Stomach (tissue), 9 donors: ENCODE data around the gene TMEM217. TPM values are rescaled to one million over a fixed set of nuclear protein-coding genes. Genes with fewer than 3 reads are reported as not detected.

ENCODE experiments used
- DNase-seq, 2 donors: peaks; one replicate each; pipeline versions ENCODE4 v3.0.0 to v3.0.0-alpha.2; 2013 to 2019
- H3K27ac ChIP-seq, 5 donors: fragments of 200-600 bp in 4 of 5; sonication (generic) in 4 of 5; one replicate each; pipeline ENCODE4 v1.5.1; 2013 to 2019; ENCODE audit warnings: mild to moderate bottlenecking in 1 of 5, moderate library complexity in 1 of 5
- H3K27me3 ChIP-seq, 3 donors: fragments of 200-600 bp; sonication (generic); one replicate each; pipeline ENCODE4 v1.5.1; 2017 to 2019; ENCODE audit warnings: mixed run types in 1 of 3
- H3K36me3 ChIP-seq, 4 donors: fragments of 200-600 bp; sonication (generic); 1 replicate in 3 of 4; 2 replicates in 1 of 4; pipeline ENCODE4 v1.5.1; 2016 to 2019
- H3K4me1 ChIP-seq, 4 donors: fragments of 200-600 bp; sonication (generic); one replicate each; pipeline ENCODE4 v1.5.1; 2016 to 2019
- H3K4me3 ChIP-seq, 4 donors: fragments of 200-600 bp; sonication (generic) in 3 of 4; one replicate each; pipeline ENCODE4 v1.5.1; 2016 to 2019; ENCODE audit warnings: mild to moderate bottlenecking in 1 of 4
- H3K9me3 ChIP-seq, 4 donors: fragments of 200-600 bp; sonication (generic); one replicate each; pipeline ENCODE4 v1.5.1; 2016 to 2019
- EP300 ChIP-seq: sonication (generic); formaldehyde crosslinking; IDR thresholded peaks from one replicate; pipeline ENCODE4 v1.6.1; 2017; ENCODE audit warnings: antibody characterized with exemption
- POLR2A ChIP-seq, 4 donors: fragments of 450-650 bp; IDR thresholded peaks; one replicate each; pipeline ENCODE4 v1.6.1; 2016; ENCODE audit warnings: antibody characterized with exemption in 4 of 4, control low read depth in 2 of 4, mild to moderate bottlenecking in 1 of 4, moderate library complexity in 1 of 4
- POLR2AphosphoS5 ChIP-seq, 3 donors: sonication (generic); formaldehyde crosslinking; IDR thresholded peaks; one replicate each; pipeline ENCODE4 v1.6.1; 2016; ENCODE audit warnings: antibody characterized with exemption in 3 of 3
- WGBS, 5 donors: extraction: QIAGEN DNeasy Blood & Tissue Kit in 3 of 5; methylation state at CpG; one replicate each; pipeline versions ENCODE4 v1.1.5 to v1.1.7; 2013 to 2018; 5-methylcytosine and 5-hydroxymethylcytosine counted together
- intact Hi-C: fragments of 100-400 bp; cut with DNase I; formaldehyde crosslinking; loops from one replicate; pipeline ENCODE4 v1.15.1; 2023; ENCODE audit warnings: low total_unique reads
- polyA plus RNA-seq, 3 donors: library from polyadenylated mRNA; stranded (reverse); fragments of 200-250 nt; gene quantifications; one replicate each; pipeline ENCODE4 v1.2.3, GENCODE V29; 2013
- total RNA-seq, 5 donors: library from RNA; depleted of rRNA; stranded (reverse); fragments of >200 nt; gene quantifications; one replicate each; pipeline versions ENCODE4 v1.1.0 to v1.2.3, GENCODE V29; 2014 to 2016
- TF ChIP-seq, protein P1 (sequence below), 7 experiments: fragments of 450-650 bp in 4 of 7; fragments of 200-600 bp in 3 of 7; sonication (generic) in 3 of 7; IDR thresholded peaks; one replicate each; pipeline ENCODE4 v1.5.1; 2016 to 2019; ENCODE audit warnings: antibody characterized with exemption in 7 of 7, control low read depth in 2 of 7, mild to moderate bottlenecking in 1 of 7
- donor health status: healthy with polysubstance abuse.
- donor health status: Bipolar disorder and iron deficiency.
- donor health status: healthy.

Gene TMEM217
- total and polyA plus RNA-seq, 8 donors, result 0.60 to 1.2 (median 0.87) TPM; not detected in 5

DNA sequence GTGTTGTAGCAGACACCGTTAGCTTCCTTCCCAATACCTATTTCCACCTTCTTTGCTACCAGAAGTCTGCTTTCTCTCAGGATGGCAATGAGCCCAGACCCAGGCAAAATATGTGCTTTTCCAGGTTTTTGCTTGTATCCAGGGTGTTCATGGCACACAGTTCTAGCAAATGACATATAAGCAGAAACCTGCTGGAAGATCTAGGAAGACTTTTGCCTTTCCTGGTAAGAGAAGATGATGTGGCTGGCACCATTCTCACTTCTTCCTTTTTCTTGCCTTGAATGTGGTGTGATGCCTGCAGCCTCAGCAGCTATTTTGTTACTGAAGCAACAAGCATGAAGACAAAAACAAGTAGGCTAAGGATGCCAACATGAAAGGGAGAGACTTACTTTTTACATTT lies 19.6 kb downstream of the TMEM217 start:
- 66 to 75% (median 71%) methylated on average over 1 of the region's 1 CpG for WGBS, 5 donors
- no peaks in the 10 kb centered on the region for H3K9me3 ChIP-seq
- H3K4me1 ChIP-seq, result peaks cover 6 to 26% (median 14%) of the 10 kb centered on the region in 4 donors
- no peak for TF ChIP-seq EP300
- no peaks in the 10 kb centered on the region for H3K36me3 ChIP-seq
- H3K4me3 ChIP-seq, result no peak overlapping the region
- no peaks in the 10 kb centered on the region for H3K27me3 ChIP-seq
- H3K27ac ChIP-seq, result no peak overlapping the region
- DNase-seq, result no peak
- intact Hi-C loops, result no loop called here

DNA sequence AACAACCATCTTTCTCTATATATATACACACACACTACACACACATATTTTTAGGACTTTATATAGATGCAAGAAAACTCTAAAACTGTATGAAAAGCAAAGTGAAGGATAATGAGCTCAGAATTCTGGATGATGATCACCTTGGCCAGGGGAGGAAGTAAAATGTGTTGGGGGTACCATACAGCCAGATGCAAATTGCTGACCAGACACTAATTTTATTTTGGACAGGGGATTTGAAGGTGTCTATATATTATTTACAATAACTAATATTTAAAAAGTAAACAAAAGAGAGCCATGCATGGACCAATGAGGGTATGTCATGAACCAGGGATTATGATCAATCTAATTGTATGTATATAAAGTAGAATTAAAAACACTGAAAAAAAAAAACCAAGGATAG lies 20.2 kb downstream of the TMEM217 start:
- no peak overlapping the region for H3K27ac ChIP-seq
- no peaks in the 10 kb centered on the region for H3K27me3 ChIP-seq
- no peak for TF ChIP-seq POLR2AphosphoS5 (IDR thresholded peaks at IDR 0.05)
- intact Hi-C loops, result no loop called here
- H3K36me3 ChIP-seq, result no peaks in the 10 kb centered on the region
- DNase-seq, result no peak
- peaks cover 5 to 21% (median 11%) of the 10 kb centered on the region in 4 donors for H3K4me1 ChIP-seq
- no peaks in the 10 kb centered on the region for H3K9me3 ChIP-seq
- H3K4me3 ChIP-seq, result no peak overlapping the region

DNA sequence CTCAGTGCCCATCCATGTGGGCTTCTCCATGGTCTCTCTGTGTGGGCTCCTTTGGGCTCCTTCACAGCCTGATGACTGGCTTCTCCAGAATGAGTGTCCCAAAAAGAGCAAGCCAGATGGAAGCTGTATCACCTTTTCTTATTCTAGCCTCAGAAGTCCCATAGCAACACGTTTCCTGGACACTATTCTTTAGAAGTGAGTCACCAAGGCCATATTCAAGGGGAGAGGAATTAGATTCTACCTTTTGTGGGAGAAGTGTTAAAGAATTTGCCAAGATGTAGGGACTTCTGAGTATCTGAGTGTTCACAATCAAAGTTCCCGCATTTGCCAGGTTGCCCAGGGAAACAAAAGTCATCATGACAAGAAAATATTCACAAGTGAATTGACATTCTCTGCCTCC lies 21.0 kb downstream of the TMEM217 start:
- intact Hi-C loops, result no loop called here
- Histone ChIP-seq H3K27ac (no peak overlapping the region), H3K4me1 (peaks cover under 1 to 16% (median 9%) of the 10 kb centered on the region in 4 donors)

DNA sequence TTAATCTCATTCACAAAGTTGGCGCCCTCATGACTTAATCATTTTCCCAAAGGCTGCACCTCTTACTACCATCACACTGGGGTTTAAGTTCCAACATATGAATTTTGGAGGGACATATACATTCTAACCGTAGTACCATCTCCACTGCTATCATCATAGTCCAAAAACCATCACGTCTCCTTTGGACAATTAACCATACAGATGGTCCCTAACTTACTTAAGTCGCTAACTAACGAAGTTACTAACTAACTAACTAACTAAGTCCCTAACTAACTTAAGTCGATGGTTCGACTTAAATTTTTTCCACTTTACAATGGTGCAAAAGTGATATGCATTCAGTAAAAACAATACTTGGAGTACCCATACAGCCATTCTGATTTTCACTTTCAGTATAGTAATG lies 24.4 kb downstream of the TMEM217 start:
- Histone ChIP-seq H3K4me1 (no peaks in the 10 kb centered on the region), H3K4me3 (no peak overlapping the region), H3K36me3 (no peaks in the 10 kb centered on the region), H3K27ac (no peak overlapping the region), H3K27me3 (no peaks in the 10 kb centered on the region), H3K9me3 (no peaks in the 10 kb centered on the region)
- DNase-seq, result no peak
- 79 to 95% (median 89%) methylated on average over 7 of the region's 7 CpGs for WGBS, 5 donors
- intact Hi-C loops, result no loop called here
- TF ChIP-seq POLR2AphosphoS5 (IDR thresholded peaks at IDR 0.05) (no peak), EP300 (no peak), POLR2A (IDR thresholded peaks at IDR 0.05) (no peak)
- TF ChIP-seq, protein P1, sequence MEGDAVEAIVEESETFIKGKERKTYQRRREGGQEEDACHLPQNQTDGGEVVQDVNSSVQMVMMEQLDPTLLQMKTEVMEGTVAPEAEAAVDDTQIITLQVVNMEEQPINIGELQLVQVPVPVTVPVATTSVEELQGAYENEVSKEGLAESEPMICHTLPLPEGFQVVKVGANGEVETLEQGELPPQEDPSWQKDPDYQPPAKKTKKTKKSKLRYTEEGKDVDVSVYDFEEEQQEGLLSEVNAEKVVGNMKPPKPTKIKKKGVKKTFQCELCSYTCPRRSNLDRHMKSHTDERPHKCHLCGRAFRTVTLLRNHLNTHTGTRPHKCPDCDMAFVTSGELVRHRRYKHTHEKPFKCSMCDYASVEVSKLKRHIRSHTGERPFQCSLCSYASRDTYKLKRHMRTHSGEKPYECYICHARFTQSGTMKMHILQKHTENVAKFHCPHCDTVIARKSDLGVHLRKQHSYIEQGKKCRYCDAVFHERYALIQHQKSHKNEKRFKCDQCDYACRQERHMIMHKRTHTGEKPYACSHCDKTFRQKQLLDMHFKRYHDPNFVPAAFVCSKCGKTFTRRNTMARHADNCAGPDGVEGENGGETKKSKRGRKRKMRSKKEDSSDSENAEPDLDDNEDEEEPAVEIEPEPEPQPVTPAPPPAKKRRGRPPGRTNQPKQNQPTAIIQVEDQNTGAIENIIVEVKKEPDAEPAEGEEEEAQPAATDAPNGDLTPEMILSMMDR (IDR thresholded peaks at IDR 0.05), result no peak

More for the DNA sequence above, 21.0 kb downstream of the TMEM217 start:
- DNase-seq, result no peak
- H3K36me3 ChIP-seq, result no peaks in the 10 kb centered on the region
- no peaks in the 10 kb centered on the region for H3K27me3 ChIP-seq
- TF ChIP-seq, protein P1 (IDR thresholded peaks at IDR 0.05), result no peak
- TF ChIP-seq POLR2A (IDR thresholded peaks at IDR 0.05), result no peak
- no peak for TF ChIP-seq EP300
- no peak for TF ChIP-seq POLR2AphosphoS5 (IDR thresholded peaks at IDR 0.05)
- H3K9me3 ChIP-seq, result no peaks in the 10 kb centered on the region
- no peak overlapping the region for H3K4me3 ChIP-seq
- WGBS, 5 donors, result 68 to 85% (median 83%) methylated on average over 2 of the region's 2 CpGs

DNA sequence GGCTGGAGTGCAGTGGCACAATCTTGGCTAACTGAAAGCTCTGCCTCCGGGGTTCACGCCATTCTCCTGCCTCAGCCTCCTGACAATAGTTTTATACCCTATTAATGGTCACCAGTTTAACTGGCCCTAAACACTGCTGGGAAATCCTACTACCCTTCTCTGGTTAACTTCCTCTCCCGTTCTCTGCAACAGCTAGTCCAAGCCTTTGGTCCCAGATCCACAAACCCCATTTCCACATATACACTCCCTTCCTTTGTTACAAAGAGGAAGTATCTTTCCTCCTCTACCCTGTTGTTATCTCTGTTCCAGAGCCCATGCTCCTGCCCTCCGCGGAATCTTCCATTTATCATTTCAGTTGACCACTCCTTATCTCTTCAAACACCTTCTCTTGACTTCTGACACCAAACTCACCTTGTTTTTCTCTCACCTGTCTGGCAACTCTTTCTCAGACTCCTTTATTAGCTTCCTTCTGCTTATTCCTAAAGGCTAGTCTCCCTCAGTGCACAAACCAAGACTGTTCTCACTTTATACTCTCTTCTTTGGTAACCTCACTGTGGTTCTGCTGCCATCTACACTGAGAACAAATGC lies 25.4 kb downstream of the TMEM217 start:
- 53 to 72% (median 63%) methylated on average over 5 of the region's 5 CpGs for WGBS, 5 donors
- Histone ChIP-seq H3K27me3 (no peaks in the 10 kb centered on the region), H3K9me3 (no peaks in the 10 kb centered on the region), H3K4me3 (no peak overlapping the region), H3K27ac (no peak overlapping the region), H3K36me3 (no peaks in the 10 kb centered on the region), H3K4me1 (no peaks in the 10 kb centered on the region)
- TF ChIP-seq POLR2AphosphoS5 (IDR thresholded peaks at IDR 0.05) (no peak), EP300 (no peak), POLR2A (IDR thresholded peaks at IDR 0.05) (no peak)
- TF ChIP-seq, protein P1 (IDR thresholded peaks at IDR 0.05), result no peak
- intact Hi-C loops, result no loop called here
- DNase-seq, result no peak
